ENCODE measurements around the gene FEM1C.
A peak's percentile ranks its signal among the peaks of the same experiment; 100 is the strongest.

Gene FEM1C

DNA sequence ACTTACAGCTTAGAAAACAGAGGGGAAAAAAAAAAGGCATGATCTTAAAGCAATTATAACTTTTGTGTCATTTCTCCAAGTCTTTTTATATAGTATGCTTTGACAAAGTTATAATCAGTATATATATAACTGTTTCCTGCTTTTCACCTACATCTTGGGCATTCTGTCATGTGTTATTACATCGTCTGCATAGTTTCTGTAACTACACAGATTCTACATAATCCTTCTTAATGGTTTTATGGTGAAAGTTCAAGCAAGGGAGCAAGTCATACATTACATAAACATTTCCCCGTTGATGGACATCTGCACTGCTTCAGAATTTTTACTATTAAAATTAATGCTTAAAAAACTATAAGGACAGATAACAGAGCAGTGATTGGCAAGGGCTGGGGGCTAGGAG lies 12.1 kb downstream of the FEM1C start:
- H2BK15ac ChIP-seq (ENCODE audit: low read depth, poor library complexity, severe bottlenecking), result no peak overlapping the region
- H3K14ac ChIP-seq (ENCODE audit: low read length in 2 of 2), result no peak overlapping the region
- H4K8ac ChIP-seq (ENCODE audit: low read length), result no peak overlapping the region
- H2AK5ac ChIP-seq (ENCODE audit: low read length, severe bottlenecking), result no peak overlapping the region
- H4K91ac ChIP-seq (ENCODE audit: low read length), result no peak overlapping the region
- peaks cover 2% of the 10 kb centered on the region for H3K79me1 ChIP-seq (replicated peaks; ENCODE audit: low read length, poor library complexity, severe bottlenecking)
- WGBS, result no CpG with 5 or more reads among the region's 2 CpGs
- H3K27me3 ChIP-seq (ENCODE audit: control insufficient read depth in 1 of 2, insufficient read depth in 1 of 2, low read length in 2 of 2), result no peaks in the 10 kb centered on the region
- H3K4me2 ChIP-seq (ENCODE audit: low read length, poor library complexity, severe bottlenecking), result no peak overlapping the region
- H3K18ac ChIP-seq (ENCODE audit: low read depth in 1 of 2, low read length in 2 of 2), result no peak overlapping the region
- H3K9me3 ChIP-seq (ENCODE audit: control insufficient read depth, low read length), result no peaks in the 10 kb centered on the region
- DNase-seq, result peak; percentile 24
- H3K23ac ChIP-seq (ENCODE audit: low read length in 2 of 2), result no peak overlapping the region
- H2BK120ac ChIP-seq (ENCODE audit: low read depth, low read length), result no peak overlapping the region
- no peak overlapping the region for H3K27ac ChIP-seq (ENCODE audit: low read length, poor library complexity, severe bottlenecking)
- H2BK12ac ChIP-seq (ENCODE audit: low read length in 2 of 2), result no peak overlapping the region
- H3K36me3 ChIP-seq (ENCODE audit: control insufficient read depth in 1 of 2, insufficient read depth in 2 of 2, low read depth in 1 of 2, low read length in 2 of 2), result peaks cover 0 to 70% of the 10 kb centered on the region in 2 experiments
- H2BK5ac ChIP-seq (ENCODE audit: low read depth, low read length, poor library complexity, severe bottlenecking), result no peak overlapping the region
- H3K4ac ChIP-seq (ENCODE audit: low read depth in 1 of 2, low read length in 2 of 2), result no peak overlapping the region
- H3K9ac ChIP-seq (ENCODE audit: low read length), result peak overlapping the region; percentile 34
- H3K4me1 ChIP-seq (ENCODE audit: control insufficient read depth, insufficient read depth, low read depth, low read length), result peaks cover 1% of the 10 kb centered on the region
- no peak overlapping the region for H3K4me3 ChIP-seq (ENCODE audit: insufficient read depth in 1 of 2, low read depth in 1 of 2, low read length in 2 of 2)
- no peak overlapping the region for H2AFZ ChIP-seq (ENCODE audit: low read depth, low read length)

DNA sequence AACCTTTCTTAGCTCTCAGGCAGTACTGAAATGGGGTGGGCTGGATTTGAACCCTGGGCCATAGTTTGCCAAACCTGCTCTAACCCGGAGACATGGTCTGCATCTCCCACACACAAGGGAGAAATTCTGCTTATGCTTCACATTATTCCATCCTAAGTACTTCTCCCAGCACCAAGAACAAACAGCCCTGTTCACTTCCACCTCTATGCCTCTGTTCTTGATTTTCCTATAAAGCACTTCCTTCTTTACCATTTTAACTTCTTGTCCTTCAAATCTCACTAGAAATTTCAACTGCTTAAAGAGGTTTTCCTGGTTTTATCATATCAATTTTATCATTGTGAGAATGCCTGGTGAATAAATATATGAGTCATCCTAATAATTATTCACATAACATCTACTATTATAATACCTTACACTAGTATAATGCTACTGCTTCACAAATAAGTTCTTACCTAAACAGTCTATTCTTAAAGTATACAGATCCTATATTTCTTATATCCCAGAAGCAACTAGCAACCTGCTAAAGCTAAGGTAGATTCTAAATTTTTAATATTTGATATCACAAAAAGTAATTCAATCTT lies 12.7 kb downstream of the FEM1C start:
- H3K27ac ChIP-seq (ENCODE audit: low read length, poor library complexity, severe bottlenecking), result no peak overlapping the region
- H4K91ac ChIP-seq (ENCODE audit: low read length), result no peak overlapping the region
- H3K18ac ChIP-seq (ENCODE audit: low read depth in 1 of 2, low read length in 2 of 2), result no peak overlapping the region
- H3K4me2 ChIP-seq (ENCODE audit: low read length, poor library complexity, severe bottlenecking), result no peak overlapping the region
- H2AK5ac ChIP-seq (ENCODE audit: low read length, severe bottlenecking), result no peak overlapping the region
- no peak overlapping the region for H3K14ac ChIP-seq (ENCODE audit: low read length in 2 of 2)
- no peak overlapping the region for H2BK12ac ChIP-seq (ENCODE audit: low read length in 2 of 2)
- H2BK5ac ChIP-seq (ENCODE audit: low read depth, low read length, poor library complexity, severe bottlenecking), result no peak overlapping the region
- no peak overlapping the region for H4K8ac ChIP-seq (ENCODE audit: low read length)
- no peak overlapping the region for H3K4ac ChIP-seq (ENCODE audit: low read depth in 1 of 2, low read length in 2 of 2)
- H2BK120ac ChIP-seq (ENCODE audit: low read depth, low read length), result no peak overlapping the region
- peaks cover 0 to 70% of the 10 kb centered on the region in 2 experiments for H3K36me3 ChIP-seq (ENCODE audit: control insufficient read depth in 1 of 2, insufficient read depth in 2 of 2, low read depth in 1 of 2, low read length in 2 of 2)
- no peak overlapping the region for H3K4me3 ChIP-seq (ENCODE audit: insufficient read depth in 1 of 2, low read depth in 1 of 2, low read length in 2 of 2)
- H3K9me3 ChIP-seq (ENCODE audit: control insufficient read depth, low read length), result no peaks in the 10 kb centered on the region
- no peak overlapping the region for H2BK15ac ChIP-seq (ENCODE audit: low read depth, poor library complexity, severe bottlenecking)
- peak overlapping the region; percentile 34 for H3K9ac ChIP-seq (ENCODE audit: low read length)
- 93% methylated on average over 1 of the region's 1 CpG for WGBS
- H2AFZ ChIP-seq (ENCODE audit: low read depth, low read length), result no peak overlapping the region
- DNase-seq, result no peak
- peaks cover 1% of the 10 kb centered on the region for H3K4me1 ChIP-seq (ENCODE audit: control insufficient read depth, insufficient read depth, low read depth, low read length)
- H3K27me3 ChIP-seq (ENCODE audit: control insufficient read depth in 1 of 2, insufficient read depth in 1 of 2, low read length in 2 of 2), result no peaks in the 10 kb centered on the region
- H3K79me1 ChIP-seq (replicated peaks; ENCODE audit: low read length, poor library complexity, severe bottlenecking), result peaks cover 2% of the 10 kb centered on the region
- H3K23ac ChIP-seq (ENCODE audit: low read length in 2 of 2), result no peak overlapping the region

DNA sequence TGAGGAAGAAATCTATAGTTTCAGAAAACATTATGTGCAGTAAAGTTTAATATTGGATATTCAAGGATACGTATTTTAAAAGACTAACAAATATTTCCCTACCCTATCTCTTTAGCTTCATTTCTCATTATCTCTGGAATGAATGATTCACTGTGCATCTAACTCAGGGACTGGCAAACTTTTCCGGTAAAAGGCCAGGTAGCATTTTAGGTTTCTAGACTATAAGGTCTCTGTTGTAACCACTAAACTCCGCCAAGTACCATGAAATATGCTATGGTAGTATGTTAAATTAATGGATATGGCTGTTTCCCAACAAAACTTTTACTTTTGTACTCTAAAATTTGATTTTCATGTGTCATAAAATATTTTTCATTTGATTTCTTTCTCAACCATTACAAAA lies 13.2 kb downstream of the FEM1C start:
- H2AFZ ChIP-seq (ENCODE audit: low read depth, low read length), result no peak overlapping the region
- H4K91ac ChIP-seq (ENCODE audit: low read length), result no peak overlapping the region
- no peak overlapping the region for H3K18ac ChIP-seq (ENCODE audit: low read depth in 1 of 2, low read length in 2 of 2)
- peak overlapping the region in 1 of 2 experiments; percentile 9 for H3K4me3 ChIP-seq (ENCODE audit: insufficient read depth in 1 of 2, low read depth in 1 of 2, low read length in 2 of 2)
- H3K4ac ChIP-seq (ENCODE audit: low read depth in 1 of 2, low read length in 2 of 2), result no peak overlapping the region
- H3K4me1 ChIP-seq (ENCODE audit: control insufficient read depth, insufficient read depth, low read depth, low read length), result peaks cover 1% of the 10 kb centered on the region
- H2BK120ac ChIP-seq (ENCODE audit: low read depth, low read length), result no peak overlapping the region
- no peak overlapping the region for H3K27ac ChIP-seq (ENCODE audit: low read length, poor library complexity, severe bottlenecking)
- H3K27me3 ChIP-seq (ENCODE audit: control insufficient read depth in 1 of 2, insufficient read depth in 1 of 2, low read length in 2 of 2), result no peaks in the 10 kb centered on the region
- H2AK5ac ChIP-seq (ENCODE audit: low read length, severe bottlenecking), result no peak overlapping the region
- no peak overlapping the region for H4K8ac ChIP-seq (ENCODE audit: low read length)
- DNase-seq, result no peak
- H3K14ac ChIP-seq (ENCODE audit: low read length in 2 of 2), result no peak overlapping the region
- H3K9ac ChIP-seq (ENCODE audit: low read length), result peak overlapping the region; percentile 34
- no peak overlapping the region for H3K4me2 ChIP-seq (ENCODE audit: low read length, poor library complexity, severe bottlenecking)
- H3K79me1 ChIP-seq (replicated peaks; ENCODE audit: low read length, poor library complexity, severe bottlenecking), result peaks cover 6% of the 10 kb centered on the region
- no peak overlapping the region for H3K23ac ChIP-seq (ENCODE audit: low read length in 2 of 2)
- peaks cover 0 to 69% of the 10 kb centered on the region in 2 experiments for H3K36me3 ChIP-seq (ENCODE audit: control insufficient read depth in 1 of 2, insufficient read depth in 2 of 2, low read depth in 1 of 2, low read length in 2 of 2)
- H2BK15ac ChIP-seq (ENCODE audit: low read depth, poor library complexity, severe bottlenecking), result no peak overlapping the region
- no peaks in the 10 kb centered on the region for H3K9me3 ChIP-seq (ENCODE audit: control insufficient read depth, low read length)
- H2BK12ac ChIP-seq (ENCODE audit: low read length in 2 of 2), result no peak overlapping the region
- WGBS, result 100% methylated on average over 2 of the region's 3 CpGs
- H2BK5ac ChIP-seq (ENCODE audit: low read depth, low read length, poor library complexity, severe bottlenecking), result no peak overlapping the region

DNA sequence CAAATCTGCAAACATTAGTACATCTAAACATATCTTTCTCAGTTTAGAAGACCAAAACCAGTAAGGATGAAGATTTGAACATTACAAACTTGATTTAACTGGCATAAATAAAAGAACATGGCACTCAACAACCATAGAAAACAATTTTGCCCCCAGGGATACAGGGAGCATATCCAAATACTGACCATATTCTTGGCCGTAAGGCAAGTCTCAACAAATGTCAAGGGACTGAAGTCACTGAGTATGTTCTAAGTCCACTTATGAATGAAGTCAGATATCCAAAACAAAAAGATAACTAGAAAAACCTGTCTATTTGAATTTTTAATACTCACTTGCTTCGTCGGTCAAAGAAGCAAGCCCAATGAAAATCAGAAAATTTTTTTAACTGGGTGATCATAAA lies 14.1 kb downstream of the FEM1C start:
- H2BK12ac ChIP-seq (ENCODE audit: low read length in 2 of 2), result no peak overlapping the region
- no peak overlapping the region for H3K14ac ChIP-seq (ENCODE audit: low read length in 2 of 2)
- H3K79me1 ChIP-seq (replicated peaks; ENCODE audit: low read length, poor library complexity, severe bottlenecking), result peaks cover 8% of the 10 kb centered on the region
- H3K9me3 ChIP-seq (ENCODE audit: control insufficient read depth, low read length), result no peaks in the 10 kb centered on the region
- no peak overlapping the region for H3K4ac ChIP-seq (ENCODE audit: low read depth in 1 of 2, low read length in 2 of 2)
- H4K8ac ChIP-seq (ENCODE audit: low read length), result no peak overlapping the region
- H4K91ac ChIP-seq (ENCODE audit: low read length), result no peak overlapping the region
- peaks cover 0 to 62% of the 10 kb centered on the region in 2 experiments for H3K36me3 ChIP-seq (ENCODE audit: control insufficient read depth in 1 of 2, insufficient read depth in 2 of 2, low read depth in 1 of 2, low read length in 2 of 2)
- H2BK15ac ChIP-seq (ENCODE audit: low read depth, poor library complexity, severe bottlenecking), result no peak overlapping the region
- H2AFZ ChIP-seq (ENCODE audit: low read depth, low read length), result no peak overlapping the region
- H3K18ac ChIP-seq (ENCODE audit: low read depth in 1 of 2, low read length in 2 of 2), result no peak overlapping the region
- H3K23ac ChIP-seq (ENCODE audit: low read length in 2 of 2), result no peak overlapping the region
- H2AK5ac ChIP-seq (ENCODE audit: low read length, severe bottlenecking), result no peak overlapping the region
- H2BK5ac ChIP-seq (ENCODE audit: low read depth, low read length, poor library complexity, severe bottlenecking), result no peak overlapping the region
- no peak for DNase-seq
- WGBS, result 83% methylated on average over 1 of the region's 3 CpGs
- peak overlapping the region in 1 of 2 experiments; percentile 8 for H3K4me3 ChIP-seq (ENCODE audit: insufficient read depth in 1 of 2, low read depth in 1 of 2, low read length in 2 of 2)
- no peak overlapping the region for H3K4me2 ChIP-seq (ENCODE audit: low read length, poor library complexity, severe bottlenecking)
- no peak overlapping the region for H3K27ac ChIP-seq (ENCODE audit: low read length, poor library complexity, severe bottlenecking)
- peaks cover 1% of the 10 kb centered on the region for H3K4me1 ChIP-seq (ENCODE audit: control insufficient read depth, insufficient read depth, low read depth, low read length)
- H2BK120ac ChIP-seq (ENCODE audit: low read depth, low read length), result no peak overlapping the region
- peak overlapping the region; percentile 57 for H3K9ac ChIP-seq (ENCODE audit: low read length)
- no peaks in the 10 kb centered on the region for H3K27me3 ChIP-seq (ENCODE audit: control insufficient read depth in 1 of 2, insufficient read depth in 1 of 2, low read length in 2 of 2)

All from mesenchymal stem cell (in vitro differentiated cells and primary cell).